Measurements from ENCODE around the gene C2orf42. TPM values are rescaled to one million over a fixed set of nuclear protein-coding genes. Genes with fewer than 3 reads are reported as not detected.
A peak's percentile ranks its signal among the peaks of the same experiment; 100 is the strongest.

Gene C2orf42
- total RNA-seq, 2 donors from 2014 or later, result 13.7 to 25.5 TPM

- DNase-seq (ENCODE audit: low spot score), result no peak
- ATAC-seq (ENCODE audit: insufficient number of reproducible peaks, low FRiP score, low read depth), result peak; percentile 54
- Histone ChIP-seq H3K27ac (peak overlapping the region in 1 of 2 donors; percentile 56), H3K27me3 (replicated peaks; ENCODE audit: insufficient read depth) (no peaks in the 10 kb centered on the region), H3K9me3 (no peaks in the 10 kb centered on the region), H3K36me3 (peaks cover 27% of the 10 kb centered on the region), H3K4me1 (ENCODE audit: control insufficient read depth in 1 of 2, low read depth in 2 of 2) (peaks cover 8 to 17% of the 10 kb centered on the region in 2 donors), H3K4me3 (no peak overlapping the region)
- no peak for TF ChIP-seq CTCF (IDR thresholded peaks at IDR 0.05)
Measured at GRCh38 chr2:70214953-70215549, 24.2 kb upstream of the C2orf42 start.

GRCh38 chr2:70214365-70214764 lies 23.5 kb upstream of the C2orf42 start:
- Histone ChIP-seq H3K27ac (peak overlapping the region; percentile 11 to 56), H3K27me3 (replicated peaks; ENCODE audit: insufficient read depth) (no peaks in the 10 kb centered on the region), H3K36me3 (peaks cover 26% of the 10 kb centered on the region), H3K9me3 (no peaks in the 10 kb centered on the region), H3K4me1 (ENCODE audit: control insufficient read depth in 1 of 2, low read depth in 2 of 2) (peaks cover 8 to 17% of the 10 kb centered on the region in 2 donors), H3K4me3 (no peak overlapping the region)
- no peak for TF ChIP-seq CTCF (IDR thresholded peaks at IDR 0.05)
- no peak for ATAC-seq (ENCODE audit: insufficient number of reproducible peaks, low FRiP score, low read depth)
- DNase-seq (ENCODE audit: low spot score), result no peak

- Histone ChIP-seq H3K4me3 (no peak overlapping the region), H3K36me3 (peaks cover 13% of the 10 kb centered on the region), H3K27me3 (replicated peaks; ENCODE audit: insufficient read depth) (no peaks in the 10 kb centered on the region), H3K9me3 (no peaks in the 10 kb centered on the region), H3K4me1 (ENCODE audit: control insufficient read depth in 1 of 2, low read depth in 2 of 2) (peaks cover 8 to 10% of the 10 kb centered on the region in 2 donors), H3K27ac (no peak overlapping the region)
- no peak for DNase-seq (ENCODE audit: low spot score)
- no peak for ATAC-seq (ENCODE audit: insufficient number of reproducible peaks, low FRiP score, low read depth)
- no peak for TF ChIP-seq CTCF (IDR thresholded peaks at IDR 0.05)
Measured at GRCh38 chr2:70212298-70212932, 21.6 kb upstream of the C2orf42 start.

GRCh38 chr2:70211595-70211994 lies 20.8 kb upstream of the C2orf42 start:
- peaks cover 8 to 10% of the 10 kb centered on the region in 2 donors for H3K4me1 ChIP-seq (ENCODE audit: control insufficient read depth in 1 of 2, low read depth in 2 of 2)
- ATAC-seq (ENCODE audit: insufficient number of reproducible peaks, low FRiP score, low read depth) (no peak), DNase-seq (ENCODE audit: low spot score) (no peak)
- peaks cover 10% of the 10 kb centered on the region for H3K36me3 ChIP-seq
- H3K27me3 ChIP-seq (replicated peaks; ENCODE audit: insufficient read depth), result no peaks in the 10 kb centered on the region
- no peak overlapping the region for H3K27ac ChIP-seq
- no peak overlapping the region for H3K4me3 ChIP-seq
- TF ChIP-seq CTCF (IDR thresholded peaks at IDR 0.05), result no peak
- H3K9me3 ChIP-seq, result no peaks in the 10 kb centered on the region

- no peaks in the 10 kb centered on the region for H3K9me3 ChIP-seq
- no peak for ATAC-seq (ENCODE audit: insufficient number of reproducible peaks, low FRiP score, low read depth)
- no peak overlapping the region for H3K27ac ChIP-seq
- H3K27me3 ChIP-seq (replicated peaks; ENCODE audit: insufficient read depth), result no peaks in the 10 kb centered on the region
- no peaks in the 10 kb centered on the region for H3K36me3 ChIP-seq
- H3K4me3 ChIP-seq, result no peak overlapping the region
- DNase-seq (ENCODE audit: low spot score), result no peak
- no peak for TF ChIP-seq CTCF (IDR thresholded peaks at IDR 0.05)
- no peaks in the 10 kb centered on the region for H3K4me1 ChIP-seq (ENCODE audit: control insufficient read depth in 1 of 2, low read depth in 2 of 2)
Measured at GRCh38 chr2:70204452-70204851, 13.6 kb upstream of the C2orf42 start.
